ENCODE measurements around the gene NAV1. TPM values are rescaled to one million over a fixed set of nuclear protein-coding genes. Genes with fewer than 3 reads are reported as not detected.

The NAV1 gene
- polyA plus RNA-seq, 4 donors = 0.67 to 6.4 (median 3.4) TPM

GRCh38 chr1:201501812-201502510 lies 37.0 kb upstream of the NAV1 start:
- H3K36me3 ChIP-seq (ENCODE audit: control insufficient read depth in 3 of 3, insufficient read depth in 2 of 3, low read depth in 1 of 3, low read length in 3 of 3) = peaks cover 0 to 30% (median 0%) of the 10 kb centered on the region in 3 donors
- no peaks in the 10 kb centered on the region for H3K9me3 ChIP-seq (ENCODE audit: control insufficient read depth in 2 of 2, insufficient read depth in 1 of 2, low read depth in 1 of 2, low read length in 1 of 2)
- no peaks in the 10 kb centered on the region for H3K27me3 ChIP-seq (ENCODE audit: control insufficient read depth in 3 of 3, insufficient read depth in 3 of 3, low read length in 3 of 3)
- WGBS, 3 donors = 43 to 62% (median 57%) methylated on average over 9 to 10 of the region's 10 CpGs
- H3K27ac ChIP-seq (ENCODE audit: low read depth in 1 of 3, low read length in 2 of 3) = peak overlapping the region; percentile 18 to 77 (median 76)
- H3K4me1 ChIP-seq (ENCODE audit: control insufficient read depth in 3 of 3, insufficient read depth in 2 of 3, low read depth in 1 of 3, low read length in 2 of 3) = peaks cover 0 to 58% (median 8%) of the 10 kb centered on the region in 3 donors
- FAIRE-seq (no peak), DNase-seq (peak; percentile 71 to 81)
- H3K4me3 ChIP-seq (ENCODE audit: low read depth in 1 of 3, low read length in 3 of 3) = no peak overlapping the region

- H3K4me3 ChIP-seq (ENCODE audit: low read depth in 1 of 3, low read length in 3 of 3) = no peak overlapping the region
- WGBS, 3 donors = 54 to 75% (median 65%) methylated on average over 3 of the region's 3 CpGs
Measured at GRCh38 chr1:201502511-201502857, 36.4 kb upstream of the NAV1 start.

GRCh38 chr1:201503397-201504176 lies 35.3 kb upstream of the NAV1 start:
- peak overlapping the region; percentile 28 to 81 (median 76) for H3K27ac ChIP-seq (ENCODE audit: low read depth in 1 of 3, low read length in 2 of 3)
- WGBS, 3 donors = 59 to 85% (median 73%) methylated on average over 13 of the region's 13 CpGs
- no peak for FAIRE-seq
- H3K36me3 ChIP-seq (ENCODE audit: control insufficient read depth in 3 of 3, insufficient read depth in 2 of 3, low read depth in 1 of 3, low read length in 3 of 3) = peaks cover 0 to 22% (median 0%) of the 10 kb centered on the region in 3 donors
- H3K9me3 ChIP-seq (ENCODE audit: control insufficient read depth in 2 of 2, insufficient read depth in 1 of 2, low read depth in 1 of 2, low read length in 1 of 2) = no peaks in the 10 kb centered on the region
- no peaks in the 10 kb centered on the region for H3K27me3 ChIP-seq (ENCODE audit: control insufficient read depth in 3 of 3, insufficient read depth in 3 of 3, low read length in 3 of 3)
- H3K4me3 ChIP-seq (ENCODE audit: low read depth in 1 of 3, low read length in 3 of 3) = no peak overlapping the region
- peaks cover 4 to 66% (median 10%) of the 10 kb centered on the region in 3 donors for H3K4me1 ChIP-seq (ENCODE audit: control insufficient read depth in 3 of 3, insufficient read depth in 2 of 3, low read depth in 1 of 3, low read length in 2 of 3)
- peak in 1 of 2 donors; percentile 80 for DNase-seq

More at GRCh38 chr1:201502511-201502857, 36.4 kb upstream of the NAV1 start:
- no peak for DNase-seq
- no peaks in the 10 kb centered on the region for H3K9me3 ChIP-seq (ENCODE audit: control insufficient read depth in 2 of 2, insufficient read depth in 1 of 2, low read depth in 1 of 2, low read length in 1 of 2)
- H3K4me1 ChIP-seq (ENCODE audit: control insufficient read depth in 3 of 3, insufficient read depth in 2 of 3, low read depth in 1 of 3, low read length in 2 of 3) = peaks cover 1 to 62% (median 10%) of the 10 kb centered on the region in 3 donors
- H3K27me3 ChIP-seq (ENCODE audit: control insufficient read depth in 3 of 3, insufficient read depth in 3 of 3, low read length in 3 of 3) = no peaks in the 10 kb centered on the region
- peak overlapping the region; percentile 18 to 76 (median 56) for H3K27ac ChIP-seq (ENCODE audit: low read depth in 1 of 3, low read length in 2 of 3)
- no peak for FAIRE-seq
- peaks cover 0 to 30% (median 0%) of the 10 kb centered on the region in 3 donors for H3K36me3 ChIP-seq (ENCODE audit: control insufficient read depth in 3 of 3, insufficient read depth in 2 of 3, low read depth in 1 of 3, low read length in 3 of 3)

GRCh38 chr1:201504179-201504631 lies 34.7 kb upstream of the NAV1 start:
- Histone ChIP-seq H3K4me3 (ENCODE audit: low read depth in 1 of 3, low read length in 3 of 3) (no peak overlapping the region), H3K27ac (ENCODE audit: low read depth in 1 of 3, low read length in 2 of 3) (peak overlapping the region; percentile 28 to 81 (median 76)), H3K36me3 (ENCODE audit: control insufficient read depth in 3 of 3, insufficient read depth in 2 of 3, low read depth in 1 of 3, low read length in 3 of 3) (peaks cover 0 to 16% (median 0%) of the 10 kb centered on the region in 3 donors), H3K9me3 (ENCODE audit: control insufficient read depth in 2 of 2, insufficient read depth in 1 of 2, low read depth in 1 of 2, low read length in 1 of 2) (no peaks in the 10 kb centered on the region), H3K4me1 (ENCODE audit: control insufficient read depth in 3 of 3, insufficient read depth in 2 of 3, low read depth in 1 of 3, low read length in 2 of 3) (peaks cover 4 to 66% (median 10%) of the 10 kb centered on the region in 3 donors), H3K27me3 (ENCODE audit: control insufficient read depth in 3 of 3, insufficient read depth in 3 of 3, low read length in 3 of 3) (no peaks in the 10 kb centered on the region)
- 73 to 89% (median 78%) methylated on average over 3 of the region's 3 CpGs for WGBS, 3 donors
- no peak for FAIRE-seq
- DNase-seq = no peak

- WGBS, 3 donors = 83 to 89% (median 84%) methylated on average over 9 of the region's 9 CpGs
- peak overlapping the region in 2 of 3 donors; percentile 81 for H3K27ac ChIP-seq (ENCODE audit: low read depth in 1 of 3, low read length in 2 of 3)
- no peaks in the 10 kb centered on the region for H3K27me3 ChIP-seq (ENCODE audit: control insufficient read depth in 3 of 3, insufficient read depth in 3 of 3, low read length in 3 of 3)
- FAIRE-seq (no peak), DNase-seq (no peak)
- H3K4me3 ChIP-seq (ENCODE audit: low read depth in 1 of 3, low read length in 3 of 3) = peak overlapping the region in 1 of 3 donors; percentile 66
- H3K4me1 ChIP-seq (ENCODE audit: control insufficient read depth in 3 of 3, insufficient read depth in 2 of 3, low read depth in 1 of 3, low read length in 2 of 3) = peaks cover 4 to 64% (median 10%) of the 10 kb centered on the region in 3 donors
- peaks cover 0 to 13% (median 0%) of the 10 kb centered on the region in 3 donors for H3K36me3 ChIP-seq (ENCODE audit: control insufficient read depth in 3 of 3, insufficient read depth in 2 of 3, low read depth in 1 of 3, low read length in 3 of 3)
- no peaks in the 10 kb centered on the region for H3K9me3 ChIP-seq (ENCODE audit: control insufficient read depth in 2 of 2, insufficient read depth in 1 of 2, low read depth in 1 of 2, low read length in 1 of 2)
Measured at GRCh38 chr1:201504799-201505502, 34.0 kb upstream of the NAV1 start.

GRCh38 chr1:201505503-201505890 lies 33.4 kb upstream of the NAV1 start:
- H3K27me3 ChIP-seq (ENCODE audit: control insufficient read depth in 3 of 3, insufficient read depth in 3 of 3, low read length in 3 of 3) = no peaks in the 10 kb centered on the region
- peaks cover 0 to 9% (median 0%) of the 10 kb centered on the region in 3 donors for H3K36me3 ChIP-seq (ENCODE audit: control insufficient read depth in 3 of 3, insufficient read depth in 2 of 3, low read depth in 1 of 3, low read length in 3 of 3)
- H3K4me1 ChIP-seq (ENCODE audit: control insufficient read depth in 3 of 3, insufficient read depth in 2 of 3, low read depth in 1 of 3, low read length in 2 of 3) = peaks cover 4 to 58% (median 10%) of the 10 kb centered on the region in 3 donors
- FAIRE-seq (no peak), DNase-seq (peak; percentile 43 to 47)
- peak overlapping the region in 2 of 3 donors; percentile 66 to 80 for H3K4me3 ChIP-seq (ENCODE audit: low read depth in 1 of 3, low read length in 3 of 3)
- 8 to 27% (median 17%) methylated on average over 4 of the region's 4 CpGs for WGBS, 3 donors
- no peaks in the 10 kb centered on the region for H3K9me3 ChIP-seq (ENCODE audit: control insufficient read depth in 2 of 2, insufficient read depth in 1 of 2, low read depth in 1 of 2, low read length in 1 of 2)
- peak overlapping the region; percentile 50 to 81 (median 81) for H3K27ac ChIP-seq (ENCODE audit: low read depth in 1 of 3, low read length in 2 of 3)

- FAIRE-seq (no peak), DNase-seq (no peak)
- WGBS, 3 donors = 27 to 53% (median 42%) methylated on average over 3 of the region's 3 CpGs
- Histone ChIP-seq H3K27ac (ENCODE audit: low read depth in 1 of 3, low read length in 2 of 3) (peak overlapping the region; percentile 39 to 81 (median 81)), H3K4me3 (ENCODE audit: low read depth in 1 of 3, low read length in 3 of 3) (peak overlapping the region; percentile 66 to 88 (median 80)), H3K9me3 (ENCODE audit: control insufficient read depth in 2 of 2, insufficient read depth in 1 of 2, low read depth in 1 of 2, low read length in 1 of 2) (no peaks in the 10 kb centered on the region), H3K27me3 (ENCODE audit: control insufficient read depth in 3 of 3, insufficient read depth in 3 of 3, low read length in 3 of 3) (no peaks in the 10 kb centered on the region), H3K36me3 (ENCODE audit: control insufficient read depth in 3 of 3, insufficient read depth in 2 of 3, low read depth in 1 of 3, low read length in 3 of 3) (peaks cover 0 to 9% (median 0%) of the 10 kb centered on the region in 3 donors), H3K4me1 (ENCODE audit: control insufficient read depth in 3 of 3, insufficient read depth in 2 of 3, low read depth in 1 of 3, low read length in 2 of 3) (peaks cover 4 to 52% (median 8%) of the 10 kb centered on the region in 3 donors)
Measured at GRCh38 chr1:201506092-201506491, 32.8 kb upstream of the NAV1 start.
